NCI-H2107 treated with DMSO at 0.1 percent for 48 hours (cell line): ENCODE measurements around the gene ANKIB1.

Experiments used
- DNase-seq: peaks from one replicate; lab custom pipeline; 2025; ENCODE audit not compliant: unreplicated experiment; lab: John Stamatoyannopoulos, UW

ANKIB1 gene

DNA sequence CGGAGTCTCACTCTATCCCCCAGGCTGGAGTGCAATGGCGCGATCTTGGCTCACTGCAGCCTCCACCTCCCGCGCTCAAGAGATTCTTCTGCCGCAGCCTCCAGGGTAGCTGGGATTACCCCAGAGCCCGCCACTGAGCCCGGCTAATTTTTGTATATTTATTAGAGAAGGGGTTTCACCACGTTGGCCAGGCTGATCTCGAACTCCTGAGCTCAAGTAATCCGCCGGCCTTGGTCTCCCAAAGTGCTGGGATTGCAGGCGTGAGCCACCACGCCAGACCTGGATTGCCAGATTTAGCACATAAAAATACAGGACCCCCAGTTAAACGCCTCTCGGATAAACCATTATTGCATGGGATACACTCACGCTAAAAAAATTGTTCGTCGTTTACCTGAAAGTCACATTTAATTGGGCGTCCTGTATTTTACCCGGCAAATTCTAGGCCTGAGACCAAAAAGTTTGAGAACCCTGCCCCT is 201.1 kb downstream of the ANKIB1 start:
- no peak for DNase-seq

DNA sequence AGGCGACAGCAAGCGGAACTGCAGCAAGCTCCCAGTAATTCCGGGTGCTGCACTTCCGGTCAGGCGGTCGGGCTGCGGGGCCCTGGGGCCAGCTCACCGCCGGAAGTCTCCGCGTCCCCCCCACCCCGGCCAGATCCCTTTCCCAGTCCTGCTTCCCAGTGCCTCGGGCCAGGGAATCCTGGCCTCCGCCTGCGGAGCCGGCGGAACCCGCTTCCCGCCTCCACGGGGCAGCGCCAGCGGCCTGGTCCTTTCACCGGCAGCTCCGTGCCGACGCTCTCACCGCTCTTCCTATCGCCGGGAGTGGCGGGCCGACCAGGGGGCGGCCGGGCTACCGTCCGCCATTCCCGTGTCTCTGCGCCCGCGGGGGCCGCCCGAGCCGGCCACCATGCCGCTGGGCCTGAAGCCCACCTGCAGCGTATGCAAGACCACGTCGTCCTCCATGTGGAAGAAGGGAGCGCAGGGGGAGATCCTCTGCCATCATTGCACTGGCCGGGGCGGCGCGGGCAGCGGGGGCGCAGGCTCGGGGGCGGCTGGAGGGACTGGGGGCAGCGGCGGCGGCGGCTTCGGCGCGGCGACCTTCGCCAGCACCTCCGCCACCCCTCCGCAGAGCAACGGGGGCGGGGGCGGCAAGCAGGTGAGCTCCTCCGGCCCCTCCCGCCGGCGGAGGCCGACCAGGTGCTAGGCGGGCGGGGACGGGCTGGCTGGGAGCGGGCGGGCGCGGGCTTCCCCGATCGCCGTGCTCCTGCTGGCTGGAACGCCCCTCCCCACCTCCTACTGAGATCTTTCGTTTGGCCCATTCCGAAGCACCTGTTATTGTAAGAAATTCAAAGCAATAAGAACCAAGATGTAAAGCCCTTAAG is 201.8 kb downstream of the ANKIB1 start, which contains the start of gene GATAD1:
Gene GATAD1, plus strand, starts transcription at position 138 of the 860 bp plus-strand sequence. Its CDS starts 248 bp downstream, at position 386.
- peak; percentile 88 for DNase-seq

DNA sequence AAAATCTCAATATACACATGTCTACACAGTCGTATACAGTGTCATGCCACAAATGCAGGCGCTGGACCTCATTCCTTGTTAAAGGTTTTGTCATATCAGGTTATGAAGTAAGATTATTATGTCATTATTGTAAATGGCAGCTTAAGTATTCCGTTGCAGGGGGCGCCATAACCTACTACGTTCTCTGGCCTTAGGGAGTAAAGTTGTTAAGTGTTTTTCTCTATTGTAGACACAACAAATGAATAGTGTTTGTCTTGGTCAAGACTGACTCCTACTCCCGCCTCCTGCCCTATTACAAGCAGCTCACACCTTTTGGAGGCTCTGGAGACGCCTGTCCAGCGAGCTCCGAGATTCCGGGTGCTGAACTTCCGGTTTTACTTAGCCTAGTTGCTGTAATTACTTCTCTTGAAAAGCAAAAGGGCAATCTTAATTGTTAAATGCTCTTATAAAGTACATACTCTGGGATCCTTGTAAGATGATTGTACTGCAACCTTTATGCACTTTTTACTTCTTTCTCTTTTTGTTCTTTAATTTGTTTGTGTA is 202.5 kb downstream of the ANKIB1 start:
- DNase-seq = peak; percentile 88
